Measurements from ENCODE around the gene SERAC1.

SERAC1 gene

DNA sequence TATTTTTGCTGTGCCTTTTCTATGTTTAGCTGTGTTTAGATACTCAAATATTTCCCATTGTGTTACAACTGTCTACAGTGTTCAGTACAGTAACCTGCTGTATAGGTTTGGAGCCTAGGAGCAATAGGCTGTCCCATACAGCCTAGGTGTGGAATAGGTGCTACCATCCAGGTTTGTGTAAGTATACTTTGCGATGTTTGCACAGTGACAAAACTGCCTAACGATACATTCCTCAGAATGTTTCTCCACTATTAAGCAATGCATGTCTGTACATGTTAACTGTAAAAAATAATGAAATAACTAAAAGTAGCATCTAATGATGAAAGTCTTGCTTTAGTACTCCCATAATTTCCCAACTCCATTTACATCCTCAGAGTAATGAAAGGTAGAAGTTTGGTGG lies 46.0 kb downstream of the SERAC1 start:
- H3K9me3 Mint-ChIP-seq: no peaks in the 10 kb centered on the region
- DNase-seq (ENCODE audit: low spot score): no peak
- peaks cover 10% of the 10 kb centered on the region for H3K36me3 Mint-ChIP-seq (ENCODE audit: low read depth)
- no peaks in the 10 kb centered on the region for H3K4me1 Mint-ChIP-seq (ENCODE audit: low read depth)
- no peak overlapping the region for H3K27ac Mint-ChIP-seq
- no peak overlapping the region for H3K4me3 Mint-ChIP-seq
- H3K27me3 Mint-ChIP-seq (ENCODE audit: low read depth): no peaks in the 10 kb centered on the region

DNA sequence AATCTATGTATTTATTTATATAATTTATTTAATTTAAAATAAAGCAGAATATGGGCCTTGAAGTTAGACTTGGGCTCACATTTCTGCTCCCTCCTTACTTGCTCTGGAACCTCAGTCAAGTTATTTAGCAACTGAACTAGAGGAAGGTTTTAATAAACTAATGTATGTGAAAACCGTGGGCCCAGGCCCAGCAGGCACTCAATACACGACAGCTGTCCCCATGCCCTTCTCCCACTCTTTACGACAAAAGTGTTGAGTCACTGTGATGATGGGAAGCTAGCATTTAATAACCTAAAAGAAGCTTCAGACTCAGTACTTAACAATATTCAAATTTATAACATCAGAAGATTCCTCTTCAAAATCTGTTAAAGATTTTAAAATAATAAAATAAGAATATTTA lies 46.7 kb downstream of the SERAC1 start:
- Mint-ChIP-seq H3K36me3 (ENCODE audit: low read depth) (peaks cover 10% of the 10 kb centered on the region), H3K27ac (no peak overlapping the region), H3K9me3 (no peaks in the 10 kb centered on the region), H3K27me3 (ENCODE audit: low read depth) (no peaks in the 10 kb centered on the region), H3K4me3 (no peak overlapping the region), H3K4me1 (ENCODE audit: low read depth) (no peaks in the 10 kb centered on the region)
- DNase-seq (ENCODE audit: low spot score): no peak

- Mint-ChIP-seq H3K4me3 (no peak overlapping the region), H3K4me1 (ENCODE audit: low read depth) (peaks cover 2% of the 10 kb centered on the region)
These were observed 49.2 kb downstream of the SERAC1 start for GRCh38 chr6:158118886-158119285.

GRCh38 chr6:158115508-158115907 lies 52.6 kb downstream of the SERAC1 start:
- Mint-ChIP-seq H3K4me3 (no peak overlapping the region), H3K27me3 (ENCODE audit: low read depth) (no peaks in the 10 kb centered on the region), H3K36me3 (ENCODE audit: low read depth) (peaks cover 11% of the 10 kb centered on the region), H3K27ac (no peak overlapping the region), H3K4me1 (ENCODE audit: low read depth) (peaks cover 4% of the 10 kb centered on the region), H3K9me3 (no peaks in the 10 kb centered on the region)
- DNase-seq (ENCODE audit: low spot score): no peak

More at GRCh38 chr6:158118886-158119285, 49.2 kb downstream of the SERAC1 start:
- peaks cover 11% of the 10 kb centered on the region for H3K36me3 Mint-ChIP-seq (ENCODE audit: low read depth)
- H3K9me3 Mint-ChIP-seq: no peaks in the 10 kb centered on the region
- H3K27me3 Mint-ChIP-seq (ENCODE audit: low read depth): no peaks in the 10 kb centered on the region
- H3K27ac Mint-ChIP-seq: no peak overlapping the region
- no peak for DNase-seq (ENCODE audit: low spot score)

DNA sequence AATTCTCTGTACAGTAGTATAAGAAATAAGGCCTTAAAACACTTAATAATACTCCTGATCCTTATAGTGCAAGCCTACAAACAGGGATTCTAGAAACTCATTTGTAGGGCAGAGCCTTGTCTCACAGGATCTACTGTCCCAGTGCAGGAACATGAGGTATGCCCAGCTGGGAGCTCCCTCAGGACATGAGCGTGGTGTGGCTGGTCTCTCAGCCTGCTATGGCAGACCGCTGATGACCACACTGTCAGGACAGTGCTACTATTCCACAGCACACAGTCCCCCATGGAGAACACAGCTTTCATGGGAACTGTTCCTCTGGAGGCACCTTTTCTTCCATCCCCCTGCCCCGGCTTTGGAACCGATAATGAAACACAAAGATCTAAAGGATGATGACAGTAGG lies 53.0 kb downstream of the SERAC1 start:
- no peaks in the 10 kb centered on the region for H3K9me3 Mint-ChIP-seq
- H3K27ac Mint-ChIP-seq: no peak overlapping the region
- H3K4me1 Mint-ChIP-seq (ENCODE audit: low read depth): peaks cover 4% of the 10 kb centered on the region
- DNase-seq (ENCODE audit: low spot score): no peak
- peaks cover 9% of the 10 kb centered on the region for H3K36me3 Mint-ChIP-seq (ENCODE audit: low read depth)
- H3K27me3 Mint-ChIP-seq (ENCODE audit: low read depth): no peaks in the 10 kb centered on the region
- no peak overlapping the region for H3K4me3 Mint-ChIP-seq

GRCh38 chr6:158113802-158114201 lies 54.3 kb downstream of the SERAC1 start:
- Mint-ChIP-seq H3K4me1 (ENCODE audit: low read depth) (peaks cover 4% of the 10 kb centered on the region), H3K9me3 (no peaks in the 10 kb centered on the region), H3K27ac (no peak overlapping the region), H3K4me3 (no peak overlapping the region), H3K27me3 (ENCODE audit: low read depth) (no peaks in the 10 kb centered on the region), H3K36me3 (ENCODE audit: low read depth) (peaks cover 17% of the 10 kb centered on the region)
- no peak for DNase-seq (ENCODE audit: low spot score)

DNA sequence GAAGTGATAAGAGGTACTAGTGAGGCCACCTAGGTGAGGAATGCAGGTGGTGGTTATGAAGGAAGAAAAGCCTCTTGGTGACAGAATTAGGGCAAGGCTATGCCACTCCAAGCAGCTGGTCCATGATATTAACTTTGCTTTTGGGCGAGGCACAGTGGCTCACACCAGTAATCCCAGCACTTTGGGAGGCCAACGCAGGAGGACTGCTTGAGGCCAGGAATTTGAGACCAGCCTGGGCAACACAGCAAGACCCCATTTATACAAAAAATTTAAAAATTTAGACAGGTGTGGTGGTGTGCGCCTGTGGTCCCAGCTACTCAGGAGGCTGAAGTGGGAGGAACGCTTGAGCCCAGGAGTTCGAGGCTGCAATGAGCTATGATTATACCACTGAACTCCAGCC lies 56.1 kb downstream of the SERAC1 start:
- no peak for DNase-seq (ENCODE audit: low spot score)
- Mint-ChIP-seq H3K27ac (no peak overlapping the region), H3K36me3 (ENCODE audit: low read depth) (peaks cover 11% of the 10 kb centered on the region), H3K4me1 (ENCODE audit: low read depth) (peaks cover 4% of the 10 kb centered on the region), H3K27me3 (ENCODE audit: low read depth) (no peaks in the 10 kb centered on the region), H3K9me3 (no peaks in the 10 kb centered on the region), H3K4me3 (no peak overlapping the region)

DNA sequence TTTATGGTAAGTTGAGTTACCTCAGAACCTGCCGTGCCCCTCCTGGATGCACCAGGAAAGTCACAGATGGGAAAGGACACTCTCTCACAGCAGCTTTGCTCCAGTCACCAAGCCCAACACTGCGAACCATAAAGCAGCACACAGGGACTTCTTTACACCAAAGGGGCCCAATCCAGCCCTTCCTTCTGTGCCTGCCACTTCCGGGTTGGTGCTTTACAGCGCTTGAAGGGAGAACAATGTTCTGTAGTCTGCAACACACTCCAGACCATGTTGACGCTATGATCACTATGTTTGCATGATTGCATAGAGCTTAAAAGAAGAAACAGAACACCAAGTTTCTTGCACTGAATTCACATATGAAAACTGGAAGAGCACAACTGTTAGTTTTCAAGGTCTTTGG lies 57.1 kb downstream of the SERAC1 start:
- no peak for DNase-seq (ENCODE audit: low spot score)
- Mint-ChIP-seq H3K36me3 (ENCODE audit: low read depth) (peaks cover 11% of the 10 kb centered on the region), H3K27me3 (ENCODE audit: low read depth) (no peaks in the 10 kb centered on the region), H3K4me3 (no peak overlapping the region), H3K27ac (no peak overlapping the region), H3K9me3 (no peaks in the 10 kb centered on the region), H3K4me1 (ENCODE audit: low read depth) (peaks cover 4% of the 10 kb centered on the region)

DNA sequence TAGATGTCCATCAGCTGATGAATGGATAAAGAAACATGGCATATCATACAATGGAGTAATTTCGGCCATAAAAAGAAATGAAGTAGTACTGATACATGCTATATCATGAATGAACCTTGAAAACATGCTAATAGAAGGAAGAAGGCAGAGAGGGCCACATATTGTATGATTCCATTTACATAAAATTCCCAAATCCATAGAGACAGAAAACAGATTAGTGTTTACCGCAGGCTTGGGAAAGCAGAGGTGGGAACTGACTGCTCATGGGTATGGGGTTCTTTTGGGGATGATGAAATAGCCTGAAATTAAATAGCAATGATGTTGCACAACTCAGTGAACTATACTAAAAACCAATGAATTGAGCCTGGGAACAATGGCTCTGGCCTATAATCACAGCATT lies 58.3 kb downstream of the SERAC1 start:
- no peak overlapping the region for H3K4me3 Mint-ChIP-seq
- no peak for DNase-seq (ENCODE audit: low spot score)
- H3K4me1 Mint-ChIP-seq (ENCODE audit: low read depth): peaks cover 4% of the 10 kb centered on the region
- no peaks in the 10 kb centered on the region for H3K9me3 Mint-ChIP-seq
- peaks cover 11% of the 10 kb centered on the region for H3K36me3 Mint-ChIP-seq (ENCODE audit: low read depth)
- no peak overlapping the region for H3K27ac Mint-ChIP-seq
- no peaks in the 10 kb centered on the region for H3K27me3 Mint-ChIP-seq (ENCODE audit: low read depth)

- no peaks in the 10 kb centered on the region for H3K9me3 Mint-ChIP-seq
- no peaks in the 10 kb centered on the region for H3K4me1 Mint-ChIP-seq (ENCODE audit: low read depth)
- no peak overlapping the region for H3K4me3 Mint-ChIP-seq
- no peak overlapping the region for H3K27ac Mint-ChIP-seq
- DNase-seq (ENCODE audit: low spot score): no peak
- H3K36me3 Mint-ChIP-seq (ENCODE audit: low read depth): peaks cover 10% of the 10 kb centered on the region
- H3K27me3 Mint-ChIP-seq (ENCODE audit: low read depth): no peaks in the 10 kb centered on the region
These were observed 63.4 kb downstream of the SERAC1 start for GRCh38 chr6:158104696-158105095.

DNA sequence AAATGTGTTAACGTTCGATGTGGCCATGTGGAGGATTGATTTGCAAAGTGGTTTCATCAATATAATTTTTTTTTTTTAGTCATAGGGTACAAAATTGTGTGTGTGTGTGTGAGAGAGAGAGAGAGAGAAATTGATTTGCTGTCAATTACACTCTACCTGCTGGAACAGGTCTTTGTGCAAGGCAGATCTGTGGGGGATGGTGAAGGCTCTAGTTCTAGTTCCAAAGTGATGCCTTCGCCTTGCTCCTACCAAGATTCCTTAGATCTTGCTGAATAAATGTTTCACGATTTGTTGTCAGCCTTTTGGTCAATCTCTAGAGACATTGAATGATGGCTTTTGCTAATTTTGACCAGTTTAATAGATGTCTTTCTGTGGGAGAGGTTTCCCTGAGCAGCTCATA lies 64.8 kb downstream of the SERAC1 start:
- DNase-seq (ENCODE audit: low spot score): no peak
- Mint-ChIP-seq H3K4me3 (no peak overlapping the region), H3K27me3 (ENCODE audit: low read depth) (no peaks in the 10 kb centered on the region), H3K9me3 (no peaks in the 10 kb centered on the region), H3K4me1 (ENCODE audit: low read depth) (no peaks in the 10 kb centered on the region), H3K36me3 (ENCODE audit: low read depth) (peaks cover 5% of the 10 kb centered on the region), H3K27ac (no peak overlapping the region)

DNA sequence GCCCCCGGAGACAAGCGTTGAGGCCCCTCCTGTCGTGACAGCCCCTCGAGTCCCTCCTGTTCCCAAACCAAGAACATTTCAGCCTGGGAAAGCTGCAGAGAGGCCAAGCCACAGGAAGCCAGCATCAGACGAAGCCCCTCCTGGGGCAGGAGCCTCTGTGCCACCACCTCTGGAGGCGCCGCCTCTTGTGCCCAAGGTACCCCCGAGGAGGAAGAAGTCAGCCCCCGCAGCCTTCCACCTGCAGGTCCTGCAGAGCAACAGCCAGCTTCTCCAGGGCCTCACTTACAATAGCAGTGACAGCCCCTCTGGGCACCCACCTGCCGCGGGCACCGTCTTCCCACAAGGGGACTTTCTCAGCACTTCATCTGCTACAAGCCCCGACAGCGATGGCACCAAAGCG lies 72.4 kb downstream of the SERAC1 start:
- no peak overlapping the region for H3K4me3 Mint-ChIP-seq
- H3K9me3 Mint-ChIP-seq: no peaks in the 10 kb centered on the region
- DNase-seq (ENCODE audit: low spot score): no peak
- no peak overlapping the region for H3K27ac Mint-ChIP-seq
- H3K4me1 Mint-ChIP-seq (ENCODE audit: low read depth): no peaks in the 10 kb centered on the region
- no peaks in the 10 kb centered on the region for H3K27me3 Mint-ChIP-seq (ENCODE audit: low read depth)
- H3K36me3 Mint-ChIP-seq (ENCODE audit: low read depth): peaks cover 14% of the 10 kb centered on the region

DNA sequence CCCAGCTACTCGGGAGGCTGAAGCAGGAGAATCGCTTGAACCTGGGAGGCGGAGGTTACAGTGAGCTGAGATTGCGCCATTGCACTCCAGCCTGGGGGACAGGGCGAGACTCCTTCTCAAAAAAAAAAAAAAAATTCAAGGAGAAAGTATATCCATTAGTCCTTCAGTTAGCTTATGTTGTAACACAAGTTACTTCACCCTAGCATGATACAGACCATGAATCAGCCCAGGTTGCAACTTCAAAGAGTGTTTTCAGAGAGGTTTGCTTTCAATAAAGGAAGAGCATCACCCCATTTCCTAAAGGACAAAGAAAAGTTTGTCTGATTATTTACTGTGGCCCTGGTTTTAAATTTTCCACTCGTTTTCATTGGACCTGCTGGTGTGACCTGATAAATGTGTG lies 73.0 kb downstream of the SERAC1 start:
- peaks cover 14% of the 10 kb centered on the region for H3K36me3 Mint-ChIP-seq (ENCODE audit: low read depth)
- H3K4me1 Mint-ChIP-seq (ENCODE audit: low read depth): no peaks in the 10 kb centered on the region

DNA sequence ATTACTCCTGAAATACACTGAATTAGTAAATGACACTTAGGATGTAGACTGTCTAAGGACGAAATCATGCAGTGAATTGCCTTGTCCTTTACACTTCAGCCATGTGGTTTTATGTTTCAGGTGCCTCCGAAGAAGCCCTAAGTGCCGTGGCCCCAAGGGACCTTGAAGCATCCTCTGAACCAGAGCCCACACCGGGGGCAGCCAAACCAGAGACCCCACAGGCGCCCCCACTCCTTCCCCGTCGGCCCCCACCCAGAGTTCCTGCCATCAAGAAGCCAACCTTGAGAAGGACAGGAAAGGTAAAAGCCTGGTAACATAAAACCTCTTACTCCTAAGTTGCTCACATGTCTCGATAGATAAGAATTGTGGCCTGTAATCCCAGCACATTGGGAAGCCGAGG lies 75.3 kb downstream of the SERAC1 start:
- Mint-ChIP-seq H3K9me3 (no peaks in the 10 kb centered on the region), H3K27me3 (ENCODE audit: low read depth) (no peaks in the 10 kb centered on the region), H3K36me3 (ENCODE audit: low read depth) (peaks cover 23% of the 10 kb centered on the region), H3K27ac (no peak overlapping the region), H3K4me1 (ENCODE audit: low read depth) (no peaks in the 10 kb centered on the region), H3K4me3 (no peak overlapping the region)
- no peak for DNase-seq (ENCODE audit: low spot score)

More for the DNA sequence above, 73.0 kb downstream of the SERAC1 start:
- H3K9me3 Mint-ChIP-seq: no peaks in the 10 kb centered on the region
- H3K27me3 Mint-ChIP-seq (ENCODE audit: low read depth): no peaks in the 10 kb centered on the region
- no peak for DNase-seq (ENCODE audit: low spot score)
- no peak overlapping the region for H3K4me3 Mint-ChIP-seq
- H3K27ac Mint-ChIP-seq: no peak overlapping the region

GRCh38 chr6:158087224-158087867 lies 80.7 kb downstream of the SERAC1 start:
- Mint-ChIP-seq H3K27ac (peak overlapping the region; percentile 65), H3K27me3 (ENCODE audit: low read depth) (no peaks in the 10 kb centered on the region), H3K4me1 (ENCODE audit: low read depth) (peaks cover 20% of the 10 kb centered on the region), H3K9me3 (no peaks in the 10 kb centered on the region), H3K36me3 (ENCODE audit: low read depth) (peaks cover 50% of the 10 kb centered on the region), H3K4me3 (peak overlapping the region; percentile 45)
- no peak for DNase-seq (ENCODE audit: low spot score)
